ENCODE data around the gene RARRES2.

The RARRES2 gene

GRCh38 chr7:150337179-150337578 is 4.2 kb downstream of the RARRES2 start:
- Histone ChIP-seq H3K27me3 (replicated peaks; ENCODE audit: control insufficient read depth, insufficient read depth, low read length) (no peaks in the 10 kb centered on the region), H3K36me3 (ENCODE audit: control insufficient read depth, insufficient read depth, low read length) (peaks cover 10% of the 10 kb centered on the region), H3K4me3 (replicated peaks; ENCODE audit: low read depth, low read length) (no peak overlapping the region)
- DNase-seq (ENCODE audit: extremely low read depth, insufficient read length), result no peak
- no peak for TF ChIP-seq CTCF (IDR thresholded peaks at IDR 0.05; ENCODE audit: insufficient read depth, low read length, poor library complexity, severe bottlenecking)

GRCh38 chr7:150336746-150337145 is 4.7 kb downstream of the RARRES2 start:
- H3K4me3 ChIP-seq (replicated peaks; ENCODE audit: low read depth, low read length), result no peak overlapping the region
- DNase-seq (ENCODE audit: extremely low read depth, insufficient read length), result no peak
- H3K27me3 ChIP-seq (replicated peaks; ENCODE audit: control insufficient read depth, insufficient read depth, low read length), result no peaks in the 10 kb centered on the region
- no peak for TF ChIP-seq CTCF (IDR thresholded peaks at IDR 0.05; ENCODE audit: insufficient read depth, low read length, poor library complexity, severe bottlenecking)
- H3K36me3 ChIP-seq (ENCODE audit: control insufficient read depth, insufficient read depth, low read length), result peaks cover 10% of the 10 kb centered on the region

- no peak for DNase-seq (ENCODE audit: extremely low read depth, insufficient read length)
- Histone ChIP-seq H3K36me3 (ENCODE audit: control insufficient read depth, insufficient read depth, low read length) (peaks cover 10% of the 10 kb centered on the region), H3K27me3 (replicated peaks; ENCODE audit: control insufficient read depth, insufficient read depth, low read length) (no peaks in the 10 kb centered on the region), H3K4me3 (replicated peaks; ENCODE audit: low read depth, low read length) (no peak overlapping the region)
- TF ChIP-seq CTCF (IDR thresholded peaks at IDR 0.05; ENCODE audit: insufficient read depth, low read length, poor library complexity, severe bottlenecking), result no peak
These were observed 5.7 kb downstream of the RARRES2 start for GRCh38 chr7:150335774-150336112.

- TF ChIP-seq CTCF (IDR thresholded peaks at IDR 0.05; ENCODE audit: insufficient read depth, low read length, poor library complexity, severe bottlenecking), result no peak
- DNase-seq (ENCODE audit: extremely low read depth, insufficient read length), result no peak
- Histone ChIP-seq H3K4me3 (replicated peaks; ENCODE audit: low read depth, low read length) (no peak overlapping the region), H3K27me3 (replicated peaks; ENCODE audit: control insufficient read depth, insufficient read depth, low read length) (no peaks in the 10 kb centered on the region), H3K36me3 (ENCODE audit: control insufficient read depth, insufficient read depth, low read length) (peaks cover 11% of the 10 kb centered on the region)
These were observed 6.2 kb downstream of the RARRES2 start for GRCh38 chr7:150335108-150335773.

GRCh38 chr7:150334108-150334507 is 7.3 kb downstream of the RARRES2 start:
- DNase-seq (ENCODE audit: extremely low read depth, insufficient read length), result no peak
- Histone ChIP-seq H3K27me3 (replicated peaks; ENCODE audit: control insufficient read depth, insufficient read depth, low read length) (no peaks in the 10 kb centered on the region), H3K4me3 (replicated peaks; ENCODE audit: low read depth, low read length) (no peak overlapping the region), H3K36me3 (ENCODE audit: control insufficient read depth, insufficient read depth, low read length) (peaks cover 16% of the 10 kb centered on the region)
- no peak for TF ChIP-seq CTCF (IDR thresholded peaks at IDR 0.05; ENCODE audit: insufficient read depth, low read length, poor library complexity, severe bottlenecking)

GRCh38 chr7:150333659-150334058 is 7.8 kb downstream of the RARRES2 start:
- peaks cover 17% of the 10 kb centered on the region for H3K36me3 ChIP-seq (ENCODE audit: control insufficient read depth, insufficient read depth, low read length)
- no peak for DNase-seq (ENCODE audit: extremely low read depth, insufficient read length)
- TF ChIP-seq CTCF (IDR thresholded peaks at IDR 0.05; ENCODE audit: insufficient read depth, low read length, poor library complexity, severe bottlenecking), result no peak

More at GRCh38 chr7:150333659-150334058, 7.8 kb downstream of the RARRES2 start:
- Histone ChIP-seq H3K27me3 (replicated peaks; ENCODE audit: control insufficient read depth, insufficient read depth, low read length) (no peaks in the 10 kb centered on the region), H3K4me3 (replicated peaks; ENCODE audit: low read depth, low read length) (no peak overlapping the region)

Measured in GM06990 (cell line).